ENCODE data around the gene TXNL4A.

The TXNL4A gene

GRCh38 chr18:79935098-79935480, 53.3 kb downstream of the TXNL4A start:
- DNase-seq (ENCODE audit: low spot score), result no peak

GRCh38 chr18:79934311-79935097, 53.9 kb downstream of the TXNL4A start:
- DNase-seq (ENCODE audit: low spot score), result no peak

GRCh38 chr18:79933765-79934164, 54.6 kb downstream of the TXNL4A start:
- peak; percentile 69 for DNase-seq (ENCODE audit: low spot score)

- no peak for DNase-seq (ENCODE audit: low spot score)
These were observed 55.5 kb downstream of the TXNL4A start for GRCh38 chr18:79932907-79933306.

DNA sequence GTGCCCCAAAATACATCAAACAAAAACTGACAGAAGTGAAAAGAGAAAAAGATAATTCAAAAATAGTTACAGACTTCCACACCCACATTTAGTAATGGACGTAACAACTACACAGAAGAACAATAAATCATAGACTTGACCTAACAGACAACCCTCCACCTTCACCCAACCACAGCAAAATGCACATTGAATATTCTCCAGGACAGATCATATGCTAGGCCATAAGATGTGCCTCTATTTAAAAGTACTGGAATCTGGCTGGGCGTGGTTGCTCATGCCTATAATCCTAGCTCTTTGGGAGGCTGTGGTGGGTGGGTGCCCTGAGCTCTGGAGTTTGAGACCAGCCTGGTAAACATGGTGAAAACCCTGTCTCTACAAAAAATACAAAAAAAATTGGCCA, 56.9 kb downstream of the TXNL4A start:
- no peak for DNase-seq (ENCODE audit: low spot score)

- DNase-seq (ENCODE audit: low spot score), result no peak
These were observed 58.2 kb downstream of the TXNL4A start for GRCh38 chr18:79930020-79930642.

DNA sequence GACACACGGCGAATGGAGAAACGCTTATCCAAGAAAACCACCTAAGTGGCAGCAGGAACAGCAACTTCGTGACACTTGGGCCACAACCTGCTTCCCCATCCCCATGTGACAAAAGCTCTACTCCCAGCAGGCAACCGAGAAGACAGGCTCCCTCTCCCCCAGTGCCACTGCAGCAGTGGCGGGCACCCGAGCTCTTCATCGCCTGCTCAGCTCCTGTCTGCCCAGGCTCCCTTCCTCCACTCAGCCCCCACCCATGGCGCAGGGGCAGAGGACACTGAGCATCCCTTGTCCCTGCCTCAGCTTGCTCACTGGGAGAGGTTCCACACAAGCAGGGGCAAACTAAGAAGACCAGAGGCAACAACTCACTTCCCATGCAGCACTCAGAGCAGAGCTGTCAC, 59.8 kb downstream of the TXNL4A start:
- no peak for DNase-seq (ENCODE audit: low spot score)

DNA sequence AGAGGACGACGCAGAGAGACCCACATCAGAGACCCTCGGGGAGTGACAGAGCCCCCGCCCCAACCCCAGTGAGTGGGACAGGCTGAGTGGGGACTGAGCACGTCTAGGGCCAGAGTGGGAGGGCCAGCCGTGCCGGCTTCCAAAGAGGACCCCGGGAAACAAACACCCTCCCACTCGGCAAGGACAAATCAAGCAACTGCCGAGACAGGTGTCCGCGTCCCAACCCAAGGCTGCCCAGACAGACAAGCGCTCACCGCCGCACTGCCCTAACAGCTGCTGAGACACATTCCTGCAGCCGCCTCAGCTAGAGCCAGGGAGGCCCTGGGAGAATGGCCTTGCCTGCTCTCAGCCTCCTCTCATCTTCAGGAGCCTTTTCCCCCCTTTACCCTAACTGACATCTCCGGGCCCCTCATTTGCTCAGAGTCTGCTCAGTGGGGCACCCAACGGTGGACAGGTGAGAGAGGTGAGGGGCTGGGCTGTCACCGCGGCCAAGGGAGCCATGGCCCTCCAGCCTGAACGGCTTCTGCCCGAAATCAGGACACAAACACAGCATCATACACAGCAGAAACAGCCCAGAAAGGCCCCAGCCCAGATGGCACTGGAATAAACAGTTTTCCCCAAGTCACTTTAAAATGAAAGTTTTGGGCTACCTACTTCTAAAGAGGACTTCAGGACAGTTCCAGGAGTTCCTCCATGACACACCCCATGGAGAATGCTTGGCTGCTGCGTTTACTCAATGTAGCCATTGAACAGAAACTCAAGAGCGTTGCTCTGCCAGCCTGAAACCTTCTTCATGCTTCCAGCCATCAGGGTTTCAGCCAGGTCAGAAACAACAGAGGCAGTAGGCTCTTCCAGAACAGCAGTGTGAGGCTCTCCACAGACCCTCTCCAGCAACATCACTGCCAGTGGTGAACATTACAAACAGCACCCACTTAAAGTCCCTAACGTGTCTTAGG, 60.5 kb downstream of the TXNL4A start:
- DNase-seq (ENCODE audit: low spot score), result no peak

GRCh38 chr18:79926715-79927606, 61.4 kb downstream of the TXNL4A start:
- no peak for DNase-seq (ENCODE audit: low spot score)

DNA sequence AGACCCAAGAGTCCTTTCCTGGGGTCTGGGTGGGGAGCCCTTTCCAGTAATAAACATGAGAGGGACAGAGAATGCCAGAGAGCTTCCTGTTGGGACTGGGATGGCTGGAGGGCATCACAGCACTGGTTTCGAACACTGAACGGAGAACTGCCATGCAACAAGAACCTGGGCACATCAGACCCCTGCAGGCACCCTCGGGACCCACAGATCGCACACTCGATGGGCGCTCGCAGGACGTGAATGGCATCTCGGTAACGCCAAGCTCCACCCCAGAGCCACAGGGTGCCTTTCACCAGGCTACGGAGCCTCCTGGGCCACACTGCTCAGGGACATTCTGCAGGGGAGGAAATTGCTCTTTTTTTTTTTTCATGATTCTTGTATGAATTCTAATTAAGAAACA, 62.1 kb downstream of the TXNL4A start:
- no peak for DNase-seq (ENCODE audit: low spot score)

- no peak for DNase-seq (ENCODE audit: low spot score)
These were observed 63.3 kb downstream of the TXNL4A start for GRCh38 chr18:79924814-79925731.

DNA sequence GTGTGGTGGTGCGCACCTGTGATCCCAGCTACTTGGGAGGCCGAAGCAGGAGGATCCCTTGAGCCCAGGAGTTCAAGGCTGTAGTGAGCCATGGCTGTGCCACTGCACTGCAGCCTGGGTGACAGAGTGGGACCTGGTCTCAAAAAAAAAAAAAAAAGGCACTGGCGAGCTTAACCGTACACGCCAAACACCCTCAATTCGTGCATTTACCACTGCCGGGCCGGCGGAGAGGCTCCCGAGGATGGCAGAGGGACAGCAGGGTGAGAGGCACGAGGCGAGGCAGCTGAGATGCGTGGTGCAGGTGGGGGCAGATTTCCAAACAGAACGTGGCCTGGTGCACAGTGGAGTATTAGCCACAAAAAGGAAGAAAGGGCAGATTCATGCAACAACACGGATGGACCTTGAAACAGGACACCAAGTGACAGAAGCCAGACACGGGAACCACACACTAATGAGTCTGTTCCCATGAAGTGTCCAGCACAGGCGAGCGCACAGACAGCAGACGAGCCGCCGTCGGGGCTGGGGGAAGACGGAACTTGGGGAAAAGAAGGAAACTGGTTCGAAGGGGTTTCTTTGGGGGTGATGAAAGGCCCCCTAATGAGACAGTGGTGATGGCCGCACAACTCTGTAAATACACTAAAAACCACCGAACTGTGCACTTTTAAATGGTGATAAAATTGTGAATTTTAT, 64.3 kb downstream of the TXNL4A start:
- no peak for DNase-seq (ENCODE audit: low spot score)

GRCh38 chr18:79922971-79923411, 65.4 kb downstream of the TXNL4A start:
- no peak for DNase-seq (ENCODE audit: low spot score)

DNA sequence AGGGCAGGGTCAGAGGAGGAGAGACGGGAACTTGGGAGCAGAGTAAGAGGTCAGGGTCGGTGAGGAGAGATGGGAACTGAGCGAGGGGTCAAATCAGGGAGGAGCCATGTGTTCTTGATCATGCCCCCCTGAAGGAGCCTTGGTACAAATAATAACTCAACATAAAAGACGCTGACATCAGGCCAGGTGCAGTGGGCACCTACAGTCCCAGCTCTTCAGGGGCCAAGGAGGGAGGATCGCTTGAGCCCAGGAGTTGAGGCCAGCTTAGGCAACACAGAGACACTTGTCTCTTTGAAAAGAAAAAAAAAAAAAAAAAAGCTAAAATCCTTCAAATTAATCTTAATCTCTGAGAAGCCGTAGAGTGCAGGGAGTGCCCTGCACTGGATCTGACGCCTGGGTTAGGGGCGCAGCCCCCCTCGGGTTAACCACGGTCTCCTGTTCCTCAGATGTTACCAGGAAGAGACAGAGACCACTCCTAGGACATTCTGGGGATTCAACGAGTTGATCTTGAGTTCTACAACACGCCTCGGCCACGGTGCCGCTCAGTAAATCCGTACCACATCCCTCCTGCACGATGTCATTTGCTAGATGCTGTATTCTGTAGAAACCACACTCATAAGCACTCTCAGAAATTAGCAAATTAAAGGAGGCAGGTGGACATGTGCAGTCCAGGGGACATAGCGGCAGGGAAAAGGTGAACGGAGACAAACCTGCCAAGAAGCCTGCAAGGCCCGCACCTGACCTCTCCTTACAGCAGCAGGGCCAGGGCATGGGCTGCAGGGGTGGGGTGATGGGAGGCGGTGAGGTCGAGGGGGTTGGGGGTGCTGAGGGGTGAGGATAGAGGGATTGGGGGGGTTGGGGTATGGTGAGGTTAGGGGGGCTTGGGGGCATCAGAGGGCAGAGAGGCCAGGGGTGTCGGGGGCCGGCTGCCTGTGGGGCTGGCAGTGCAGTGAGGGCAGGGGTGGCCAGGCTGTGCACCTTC, 66.1 kb downstream of the TXNL4A start:
- DNase-seq (ENCODE audit: low spot score), result no peak

Data from AG08395 (cell line).